ENCODE results near the gene NUTM1. TPM values are rescaled to one million over a fixed set of nuclear protein-coding genes. Genes with fewer than 3 reads are reported as not detected.
"Not testable (repeated sequence)": the region's sequence is repeated elsewhere in the genome, so short reads cannot be mapped to it uniquely, and the experiment has no call there.

Gene NUTM1
- total and polyA plus RNA-seq, 2 donors (not counting 1 experiment from before 2014, with no cell fraction given), result not detected

DNA sequence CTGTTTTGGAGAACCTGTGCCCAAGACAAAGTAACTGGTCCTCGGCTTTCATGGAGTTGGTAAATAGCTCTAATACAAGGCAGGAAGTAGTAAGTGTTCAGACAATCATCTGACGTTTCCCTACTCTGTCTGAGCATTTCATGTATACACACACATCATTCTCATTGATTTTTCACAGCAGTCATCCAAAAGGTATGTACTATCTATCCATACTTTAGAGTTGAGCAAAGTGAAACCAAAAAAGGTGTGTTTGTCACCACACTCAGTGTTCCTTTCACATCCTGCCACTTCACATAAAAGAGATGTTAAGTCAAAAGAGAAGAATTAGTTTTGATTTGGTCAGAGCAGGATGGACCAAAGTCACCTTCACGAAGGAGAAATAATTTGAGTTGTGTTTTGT, 60.8 kb downstream of the NUTM1 start:
- H3K27ac Mint-ChIP-seq; POLR2A ChIA-PET; ATAC-seq (ENCODE audit: low read depth): not testable (repeated sequence)

More for the DNA sequence above, 60.8 kb downstream of the NUTM1 start:
- H3K9me3 ChIP-seq (ENCODE audit: control extremely low read depth in 1 of 3, control insufficient read depth in 2 of 3, insufficient read depth in 1 of 3, low read length in 2 of 3); H2AFZ ChIP-seq (ENCODE audit: insufficient read depth, low read depth, low read length, poor library complexity, severe bottlenecking); CTCF ChIA-PET; H3K36me3 ChIP-seq (replicated peaks in 1 of 2; ENCODE audit: control extremely low read depth in 1 of 2, control insufficient read depth in 1 of 2, extremely low read depth in 1 of 2, insufficient read depth in 2 of 2, low read length in 1 of 2); intact Hi-C loops (cut with micrococcal nuclease); H3K79me2 ChIP-seq (ENCODE audit: control insufficient read depth, insufficient read depth, low read length); H3K27me3 Mint-ChIP-seq; H3K4me3 Mint-ChIP-seq; DNase-seq; H3K4me2 ChIP-seq (replicated peaks; ENCODE audit: low read depth, low read length, poor library complexity, severe bottlenecking); H3K4me1 ChIP-seq (ENCODE audit: control insufficient read depth in 2 of 2, insufficient read depth in 2 of 2, low read length in 2 of 2); H3K27ac ChIP-seq (ENCODE audit: low read length in 2 of 2); H3K27me3 ChIP-seq (replicated peaks in 1 of 4; ENCODE audit: control extremely low read depth in 1 of 4, control insufficient read depth in 3 of 4, insufficient read depth in 4 of 4, low read length in 3 of 4); H3K9me3 Mint-ChIP-seq (ENCODE audit: insufficient read depth); H3K4me3 ChIP-seq (ENCODE audit: control extremely low read depth in 1 of 5, extremely low read depth in 1 of 5, insufficient read depth in 1 of 5, low read depth in 2 of 5, low read length in 4 of 5); H3K4me1 Mint-ChIP-seq; H4K20me1 ChIP-seq (ENCODE audit: control insufficient read depth, insufficient read depth, low read length, poor library complexity, severe bottlenecking); H3K9ac ChIP-seq (ENCODE audit: low read length): not testable (repeated sequence)
- no CpG with 5 or more reads among the region's 3 CpGs for whole genome bisulfite sequencing (ENCODE audit: insufficient coverage)

Small RNA genes within 50 kb of the gene (small RNA-seq; reads per million reads assigned to genes)
- gene MIR1233-1 (ENCODE audit: insufficient read length, low read depth, low replicate concordance) (not detected), gene RF00019 (ENCODE audit: insufficient read length, low read depth, low replicate concordance) (not detected)

Other genes with a start within 250 kb of the NUTM1 start
- 28.8 and 29.9 TPM in 2 replicates for gene EMC7, start 241.5 kb upstream of the NUTM1 start, total RNA-seq
- 18.4 and 23.3 TPM in 2 replicates for gene EMC7, start 241.5 kb upstream of the NUTM1 start, polyA plus RNA-seq
- gene PGBD4, start 241.2 kb upstream of the NUTM1 start, total RNA-seq, result 5.2 and 5.6 TPM in 2 replicates
- 2.5 and 4.9 TPM in 2 replicates for gene PGBD4, start 241.2 kb upstream of the NUTM1 start, polyA plus RNA-seq
- 54.8 and 57.8 TPM in 2 replicates for gene KATNBL1, start 133.2 kb upstream of the NUTM1 start, total RNA-seq
- 22.1 and 35.8 TPM in 2 replicates for gene KATNBL1, start 133.2 kb upstream of the NUTM1 start, polyA plus RNA-seq
- gene EMC4, start 118.3 kb upstream of the NUTM1 start, total RNA-seq, result 60.7 and 63.1 TPM in 2 replicates
- 49.1 and 52.3 TPM in 2 replicates for gene EMC4, start 118.3 kb upstream of the NUTM1 start, polyA plus RNA-seq
- 141 and 156 TPM in 2 replicates for gene SLC12A6, start 5.5 kb upstream of the NUTM1 start, total RNA-seq
- gene SLC12A6, start 5.5 kb upstream of the NUTM1 start, polyA plus RNA-seq, result 75.8 and 85.2 TPM in 2 replicates
- 65.6 and 68.2 TPM in 2 replicates for gene NOP10, start 179 bp upstream of the NUTM1 start, total RNA-seq
- 72.6 and 133 TPM in 2 replicates for gene NOP10, start 179 bp upstream of the NUTM1 start, polyA plus RNA-seq
- gene LPCAT4, start 23.9 kb downstream of the NUTM1 start, total RNA-seq, result 64.2 and 68.1 TPM in 2 replicates
- 76.3 and 76.4 TPM in 2 replicates for gene LPCAT4, start 23.9 kb downstream of the NUTM1 start, polyA plus RNA-seq
- 248 and 252 TPM in 2 replicates for gene GOLGA8A, start 94.5 kb downstream of the NUTM1 start, total RNA-seq
- gene GOLGA8A, start 94.5 kb downstream of the NUTM1 start, polyA plus RNA-seq, result 114 and 156 TPM in 2 replicates
- 75.5 and 77.1 TPM in 2 replicates for gene GOLGA8B, start 240.3 kb downstream of the NUTM1 start, total RNA-seq
- 200 and 426 TPM in 2 replicates for gene GOLGA8B, start 240.3 kb downstream of the NUTM1 start, polyA plus RNA-seq

All from B cell (primary cell).